Heart left ventricle (tissue), 16 donors: ENCODE data around the gene HOXB6. TPM values are rescaled to one million over a fixed set of nuclear protein-coding genes. Genes with fewer than 3 reads are reported as not detected.

Experiments used
- ATAC-seq, 4 donors: fragments of 200-7000 bp; cut with Tn5 transposase; one replicate each; pipeline ENCODE4 v1.9.1; 2020 to 2022; ENCODE audit warnings: moderate library complexity in 4 of 4, mild to moderate bottlenecking in 3 of 4, moderate number of reproducible peaks in 1 of 4
- DNase-seq, 5 donors: peaks; one replicate each; pipeline ENCODE4 v3.0.0-alpha.2; 2020
- H3K27ac ChIP-seq, 12 donors: fragments of 200-600 bp; sonication (generic) in 4 of 12; one replicate each; pipeline versions ENCODE4 v1.5.0 to v1.8.0; 2016 to 2022; ENCODE audit warnings: mild to moderate bottlenecking in 2 of 12
- H3K27me3 ChIP-seq, 9 donors: fragments of 200-600 bp; sonication (generic) in 2 of 9; one replicate each; pipeline versions ENCODE4 v1.5.1 to v1.8.0; 2016 to 2022; ENCODE audit warnings: mild to moderate bottlenecking in 3 of 9
- H3K36me3 ChIP-seq, 9 donors: fragments of 200-600 bp; sonication (generic) in 2 of 9; one replicate each; pipeline versions ENCODE4 v1.5.0 to v1.8.0; 2018 to 2022; ENCODE audit warnings: mild to moderate bottlenecking in 2 of 9
- H3K4me1 ChIP-seq, 12 donors: fragments of 200-600 bp; sonication (generic) in 4 of 12; one replicate each; pipeline versions ENCODE4 v1.5.0 to v1.8.0; 2016 to 2022; ENCODE audit warnings: mild to moderate bottlenecking in 3 of 12
- H3K4me3 ChIP-seq, 12 donors: fragments of 200-600 bp; sonication (generic) in 4 of 12; one replicate each; pipeline versions ENCODE4 v1.5.0 to v1.8.0; 2017 to 2022; ENCODE audit warnings: mild to moderate bottlenecking in 9 of 12, moderate library complexity in 4 of 12
- H3K9me3 ChIP-seq, 12 donors: fragments of 200-600 bp; sonication (generic) in 4 of 12; one replicate each; pipeline versions ENCODE4 v1.5.0 to v1.8.0; 2016 to 2022; ENCODE audit warnings: mild to moderate bottlenecking in 1 of 12
- CTCF ChIP-seq, 12 donors: fragments of 200-600 bp; sonication (generic) in 4 of 12; IDR thresholded peaks; one replicate each; pipeline versions ENCODE4 v1.5.0 to v1.8.0; 2018 to 2022; ENCODE audit warnings: antibody characterized with exemption in 12 of 12, mild to moderate bottlenecking in 5 of 12
- POLR2A ChIP-seq, 2 donors: fragments of 450-650 bp; IDR thresholded peaks; one replicate each; pipeline ENCODE4 v1.6.1; 2017; ENCODE audit warnings: antibody characterized with exemption in 2 of 2, mild to moderate bottlenecking in 2 of 2, moderate library complexity in 2 of 2
- WGBS, 4 donors: extraction: QIAGEN DNeasy Blood & Tissue Kit in 2 of 4; methylation state at CpG; one replicate each; pipeline versions ENCODE4 v1.1.5 to v1.1.7; 2013 to 2018; 5-methylcytosine and 5-hydroxymethylcytosine counted together
- intact Hi-C, 10 donors: fragments of 100-400 bp; cut with DNase I; formaldehyde crosslinking; loops; one replicate each; pipeline versions ENCODE4 v1.11.1 to v1.14.2; 2022
- polyA plus RNA-seq, 2 donors: library from polyadenylated mRNA; stranded (reverse); fragments of 200-250 nt; gene quantifications; one replicate each; pipeline ENCODE4 v1.2.3, GENCODE V29; 2013
- total RNA-seq, 9 donors: library from RNA; depleted of rRNA in 2 of 9; stranded (reverse); fragments of >200 nt in 2 of 9; fragmentation: NEBNext Ultra II Directional in 3 of 9; extraction: Animal tissue kit (Norgen Biotek cat#: 25700) in 3 of 9; gene quantifications; one replicate each; pipeline versions ENCODE4 v1.1.0 to v1.2.4, GENCODE V29; 2016 to 2023
- donor health status: ischemic (EF 13 %, LVEDD 7.1; RV severe dilation, severe dysfunction).
- donor health status: healthy with polysubstance abuse.
- donor health status: DM: no; HTN: yes; CAD: no.
- donor health status: DM: no; HTN: no; CAD: no.
- donor health status: ischemic (EF 25% LVEDD 6.9; RV normal size, moderate dysfunction).
- donor health status: ischemic (EF 25% LVEDD 5.7; RV mildly dilated, moderate dysfunction).
- donor health status: healthy.
- donor health status: DM: yes; HTN: yes; CAD: no.
- donor health status: ischemic (EF 35%, LVEDD 5.7; RV mildly dilated, moderate dysfunction).
- donor health status: nonischemic (EF 11% LVEDD 7.7; RV severe dilation, severe dysfunction).
- donor health status: DM: yes; HTN: yes; CAD: no.
- donor health status: PGD.
- donor health status: ischemic (EF 29% LVEDD 5.4; RV normal size, mild dysfunction).
- donor health status: nonischemic (EF 23%, LVEDD 6.1; RV moderate dilation, normal function).

HOXB6 gene
- total and polyA plus RNA-seq, 11 donors: 0.30 to 2.0 (median 0.54) TPM; not detected in 1

- Histone ChIP-seq H3K9me3 (no peaks in the 10 kb centered on the region), H3K27me3 (peaks cover 74 to 100% (median 98%) of the 10 kb centered on the region in 9 donors), H3K36me3 (no peaks in the 10 kb centered on the region), H3K4me3 (peak overlapping the region in 8 of 12 donors; percentile 3 to 54 (median 48)), H3K27ac (peak overlapping the region in 2 of 12 donors; percentile 1 to 97), H3K4me1 (peaks cover 0 to 47% (median 20%) of the 10 kb centered on the region in 12 donors)
- DNase-seq: no peak
- WGBS, 4 donors: 5 to 7% (median 6%) methylated on average over 46 to 54 of the region's 54 CpGs
- peak in 1 of 4 donors; percentile 43 for ATAC-seq
- TF ChIP-seq POLR2A (IDR thresholded peaks at IDR 0.05) (no peak), CTCF (IDR thresholded peaks at IDR 0.05) (no peak)
- intact Hi-C loops: loop anchor here in 1 of 10 donors (5.0 kb wide), 1 partner anchor 259 kb away; no protein-coding TSS in a partner anchor
These were observed 8.6 kb downstream of the HOXB6 start for GRCh38 chr17:48596000-48596734.

DNA sequence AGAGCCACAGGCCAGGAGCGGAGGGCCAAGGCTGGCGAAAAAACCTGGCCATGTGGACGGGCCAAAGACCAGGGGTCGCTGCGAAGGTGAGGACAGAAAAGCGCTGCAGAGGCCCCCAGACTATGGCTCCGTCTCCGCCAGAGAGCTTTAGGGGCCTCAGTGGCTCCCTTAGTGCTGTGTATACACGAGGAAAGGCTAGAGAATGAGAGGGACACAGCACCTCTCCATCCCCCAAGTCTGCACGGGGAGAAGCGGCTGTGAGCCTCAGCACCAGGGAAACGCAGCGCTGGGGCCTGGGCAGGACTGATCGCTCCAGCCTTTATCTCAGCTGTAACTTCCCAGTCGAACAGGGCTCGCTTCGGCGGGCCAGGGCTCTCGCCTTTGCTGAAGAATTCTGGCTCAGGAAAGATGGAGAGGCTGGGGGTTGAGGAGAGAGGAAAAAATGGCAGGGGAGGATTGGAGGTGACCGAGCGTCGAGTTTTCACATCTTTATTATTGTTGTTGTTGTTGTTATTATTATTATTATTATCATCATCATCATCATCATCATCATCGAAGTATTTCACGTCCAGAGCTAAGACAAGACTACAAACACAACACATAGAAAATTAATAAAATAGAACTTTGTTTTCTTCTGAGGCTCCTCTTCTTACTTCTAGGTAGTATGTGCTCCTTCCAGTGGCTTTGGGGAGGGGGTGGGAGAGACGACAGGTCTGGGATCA lies 9.3 kb downstream of the HOXB6 start:
- Histone ChIP-seq H3K4me1 (peaks cover 0 to 47% (median 20%) of the 10 kb centered on the region in 12 donors), H3K36me3 (no peaks in the 10 kb centered on the region), H3K9me3 (no peaks in the 10 kb centered on the region), H3K27ac (peak overlapping the region in 1 of 12 donors; percentile 97), H3K27me3 (peaks cover 75 to 100% (median 98%) of the 10 kb centered on the region in 9 donors), H3K4me3 (no peak overlapping the region)
- TF ChIP-seq CTCF (IDR thresholded peaks at IDR 0.05) (no peak), POLR2A (IDR thresholded peaks at IDR 0.05) (no peak)
- ATAC-seq (no peak), DNase-seq (no peak)
- intact Hi-C loops: loop anchor here in 1 of 10 donors (5.0 kb wide), 1 partner anchor 258 kb away; no protein-coding TSS in a partner anchor
- WGBS, 4 donors: 27 to 56% (median 34%) methylated on average over 25 of the region's 25 CpGs

- Histone ChIP-seq H3K36me3 (no peaks in the 10 kb centered on the region), H3K27me3 (peaks cover 68 to 100% (median 98%) of the 10 kb centered on the region in 9 donors), H3K4me3 (no peak overlapping the region), H3K27ac (peak overlapping the region in 1 of 12 donors; percentile 97), H3K4me1 (peaks cover 0 to 47% (median 20%) of the 10 kb centered on the region in 12 donors), H3K9me3 (no peaks in the 10 kb centered on the region)
- no peak for ATAC-seq
- intact Hi-C loops: loop anchor here in 4 of 10 donors (5.0 kb wide), 3 partner anchors 242 to 257 kb away; no protein-coding TSS in a partner anchor
- TF ChIP-seq POLR2A (IDR thresholded peaks at IDR 0.05) (no peak), CTCF (IDR thresholded peaks at IDR 0.05) (no peak)
- no peak for DNase-seq
- 27 to 44% (median 34%) methylated on average over 24 to 25 of the region's 25 CpGs for WGBS, 4 donors
These were observed 10.1 kb downstream of the HOXB6 start for GRCh38 chr17:48594538-48595277.
